ENCODE results near the gene ZNF654. TPM values are rescaled to one million over a fixed set of nuclear protein-coding genes. Genes with fewer than 3 reads are reported as not detected.

Gene ZNF654
- total and polyA plus RNA-seq, 2 of the 13 experiments (the other 11 are each of a cell fraction or from before 2014, with no cell fraction given): 1.8 to 4.1 TPM

DNA sequence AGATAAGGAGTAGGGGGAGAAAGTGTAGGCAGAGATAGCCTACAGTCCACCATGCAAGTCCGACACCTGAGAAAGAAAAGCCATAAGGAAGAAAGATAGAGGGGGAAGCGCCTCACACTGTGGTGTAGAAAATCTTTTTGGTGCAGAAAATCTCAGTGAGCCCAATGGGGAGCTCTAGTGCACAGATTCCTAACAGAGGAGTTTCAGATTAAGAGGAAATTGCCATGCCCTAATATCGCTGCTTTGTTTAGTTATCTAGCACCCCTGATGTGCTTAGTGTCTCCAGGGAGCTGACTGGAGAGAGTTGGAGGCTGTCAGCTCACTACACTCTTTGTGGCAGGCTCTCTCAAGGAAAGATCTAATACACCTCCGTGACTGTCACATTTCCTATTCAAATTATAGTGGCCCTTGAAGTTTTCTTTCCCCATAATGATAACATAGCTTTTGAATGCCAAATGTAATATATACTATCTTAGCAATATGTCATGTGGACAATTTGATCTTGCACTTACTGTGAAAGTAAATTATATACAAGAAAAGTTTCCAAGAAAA lies 34.0 kb upstream of the ZNF654 start (continued):
- no peak for TF ChIP-seq ZBED4 (CRISPR knock-in tag; IDR thresholded peaks at IDR 0.05; ENCODE audit: borderline replicate concordance)
- TF ChIP-seq FOXM1 (CRISPR knock-in tag; IDR thresholded peaks at IDR 0.05): no peak
- TF ChIP-seq UBTF (CRISPR knock-in tag; IDR thresholded peaks at IDR 0.05): no peak
- TF ChIP-seq PHF20 (CRISPR knock-in tag; IDR thresholded peaks at IDR 0.05): no peak
- TF ChIP-seq ZNF567 (CRISPR knock-in tag; IDR thresholded peaks at IDR 0.05; ENCODE audit: borderline replicate concordance): no peak
- TF ChIP-seq, protein P1, sequence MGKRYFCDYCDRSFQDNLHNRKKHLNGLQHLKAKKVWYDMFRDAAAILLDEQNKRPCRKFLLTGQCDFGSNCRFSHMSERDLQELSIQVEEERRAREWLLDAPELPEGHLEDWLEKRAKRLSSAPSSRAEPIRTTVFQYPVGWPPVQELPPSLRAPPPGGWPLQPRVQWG (CRISPR knock-in tag; IDR thresholded peaks at IDR 0.05; ENCODE audit: borderline replicate concordance, low read depth): no peak
- TF ChIP-seq ZNF101 (CRISPR knock-in tag; IDR thresholded peaks at IDR 0.05; ENCODE audit: borderline replicate concordance, low read depth): no peak
- no peak for TF ChIP-seq CC2D1A (CRISPR knock-in tag; IDR thresholded peaks at IDR 0.05)

Data from HepG2 (cell line).